ENCODE results near the gene FTL.
"Not testable (repeated sequence)": the region's sequence is repeated elsewhere in the genome, so short reads cannot be mapped to it uniquely, and the experiment has no call there.

Gene FTL

DNA sequence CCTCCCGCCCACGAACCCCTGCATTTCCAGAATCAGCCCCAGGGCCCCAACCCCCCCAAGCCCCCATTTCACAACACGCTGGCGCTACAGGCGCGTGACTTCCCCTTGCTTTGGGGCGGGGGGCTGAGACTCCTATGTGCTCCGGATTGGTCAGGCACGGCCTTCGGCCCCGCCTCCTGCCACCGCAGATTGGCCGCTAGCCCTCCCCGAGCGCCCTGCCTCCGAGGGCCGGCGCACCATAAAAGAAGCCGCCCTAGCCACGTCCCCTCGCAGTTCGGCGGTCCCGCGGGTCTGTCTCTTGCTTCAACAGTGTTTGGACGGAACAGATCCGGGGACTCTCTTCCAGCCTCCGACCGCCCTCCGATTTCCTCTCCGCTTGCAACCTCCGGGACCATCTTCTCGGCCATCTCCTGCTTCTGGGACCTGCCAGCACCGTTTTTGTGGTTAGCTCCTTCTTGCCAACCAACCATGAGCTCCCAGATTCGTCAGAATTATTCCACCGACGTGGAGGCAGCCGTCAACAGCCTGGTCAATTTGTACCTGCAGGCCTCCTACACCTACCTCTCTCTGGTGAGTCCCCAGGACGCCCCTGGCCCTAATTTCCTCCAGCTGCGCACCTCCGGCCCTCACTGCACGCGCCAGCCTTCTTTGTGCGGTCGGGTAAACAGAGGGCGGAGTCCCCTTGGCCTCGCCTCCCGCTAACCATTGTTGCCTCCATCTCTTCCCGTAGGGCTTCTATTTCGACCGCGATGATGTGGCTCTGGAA is at the start of gene FTL:
Gene FTL, plus strand, starts transcription at position 270 of the 766 bp plus-strand sequence. Its CDS starts 199 bp downstream, at position 469.
- DNase-seq, result peak; percentile 96

- no peak for DNase-seq
Measured at GRCh38 chr19:48915757-48916156, 49.4 kb upstream of the FTL start.

DNA sequence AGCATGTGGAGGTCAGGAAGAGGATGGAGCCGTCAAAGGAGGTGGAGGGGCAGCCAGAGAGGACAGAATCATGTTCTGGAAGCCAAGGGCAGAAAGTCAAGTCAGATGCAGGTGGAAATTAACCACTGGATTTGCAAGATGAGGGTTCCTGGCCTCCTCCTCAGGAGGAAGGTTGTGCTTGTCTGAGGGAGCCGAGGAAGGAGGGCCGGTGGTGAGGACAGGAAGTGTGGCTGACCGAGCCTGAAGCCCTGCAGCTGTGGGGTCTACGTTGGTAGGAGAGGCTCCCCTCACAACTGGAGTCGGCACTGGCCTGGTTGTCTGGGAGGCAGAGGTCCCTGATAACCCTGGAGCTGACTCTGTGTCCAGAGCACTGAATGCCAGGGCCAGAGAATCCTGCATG is 47.0 kb upstream of the FTL start:
- DNase-seq, result no peak

GRCh38 chr19:48918801-48919247 is 46.3 kb upstream of the FTL start:
- no peak for DNase-seq

DNA sequence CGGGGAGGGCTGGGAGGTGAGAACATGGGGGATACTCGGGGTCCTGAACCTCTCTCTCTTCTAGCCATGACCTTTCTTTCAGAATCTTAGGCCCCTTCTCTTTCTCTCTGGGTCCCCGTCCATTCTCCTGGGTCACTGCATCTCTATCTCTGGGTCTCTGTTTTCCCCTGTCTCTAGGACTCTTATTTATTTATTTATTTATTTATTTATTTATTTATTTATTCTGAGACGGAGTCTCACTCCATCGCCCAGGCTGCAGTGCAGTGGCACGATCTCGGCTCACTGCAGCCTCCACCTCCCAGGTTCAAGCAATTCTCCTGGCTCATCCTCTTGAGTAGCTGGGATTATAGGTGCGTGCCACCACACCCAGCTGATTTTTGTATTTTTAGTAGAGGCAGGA is 45.8 kb upstream of the FTL start:
- not testable (repeated sequence) for DNase-seq

DNA sequence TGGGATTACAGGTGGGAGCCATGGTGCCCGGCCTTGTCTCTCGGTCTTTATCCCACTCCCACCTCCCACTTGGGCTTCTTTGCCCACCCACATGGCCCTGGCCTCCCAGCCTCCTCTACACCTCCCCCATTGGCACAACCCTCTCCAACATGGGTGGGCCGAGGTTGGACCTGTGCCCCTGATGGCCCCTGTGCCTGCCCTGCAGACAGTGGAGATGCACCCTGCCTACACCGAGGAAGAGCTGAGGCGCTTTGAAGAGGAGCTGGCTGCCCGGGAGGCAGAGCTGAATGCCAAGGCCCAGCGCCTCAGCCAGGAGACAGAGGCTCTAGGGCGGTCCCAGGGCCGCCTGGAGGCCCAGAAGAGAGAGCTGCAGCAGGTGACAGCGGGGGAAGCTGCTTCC is 44.2 kb upstream of the FTL start:
- no peak for DNase-seq

- DNase-seq, result no peak
Measured at GRCh38 chr19:48921721-48922500, 43.2 kb upstream of the FTL start.

DNA sequence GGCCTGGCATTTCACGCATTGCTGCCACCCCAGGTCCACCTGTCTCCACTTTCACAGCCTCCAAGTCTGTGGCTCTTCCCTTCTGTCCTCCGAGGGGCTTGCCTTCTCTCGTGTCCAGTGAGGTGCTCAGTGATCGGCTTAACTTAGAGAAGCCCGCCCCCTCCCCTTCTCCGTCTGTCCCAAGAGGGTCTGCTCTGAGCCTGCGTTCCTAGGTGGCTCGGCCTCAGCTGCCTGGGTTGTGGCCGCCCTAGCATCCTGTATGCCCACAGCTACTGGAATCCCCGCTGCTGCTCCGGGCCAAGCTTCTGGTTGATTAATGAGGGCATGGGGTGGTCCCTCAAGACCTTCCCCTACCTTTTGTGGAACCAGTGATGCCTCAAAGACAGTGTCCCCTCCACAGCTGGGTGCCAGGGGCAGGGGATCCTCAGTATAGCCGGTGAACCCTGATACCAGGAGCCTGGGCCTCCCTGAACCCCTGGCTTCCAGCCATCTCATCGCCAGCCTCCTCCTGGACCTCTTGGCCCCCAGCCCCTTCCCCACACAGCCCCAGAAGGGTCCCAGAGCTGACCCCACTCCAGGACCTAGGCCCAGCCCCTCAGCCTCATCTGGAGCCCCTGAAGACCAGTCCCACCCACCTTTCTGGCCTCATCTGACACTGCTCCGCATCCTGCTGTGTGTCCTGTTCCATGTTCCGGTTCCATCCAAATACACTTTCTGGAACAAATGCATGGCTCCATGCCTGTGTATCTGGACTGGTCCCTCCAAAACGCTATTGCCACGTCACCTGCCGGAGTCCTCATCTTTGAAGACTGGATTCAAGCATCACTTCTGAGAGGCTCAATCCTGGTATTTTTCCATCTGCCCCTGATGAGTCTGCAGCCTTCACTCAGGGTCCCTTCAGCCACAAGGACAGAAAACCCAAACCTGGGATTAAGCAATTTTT is 42.3 kb upstream of the FTL start:
- no peak for DNase-seq

- no peak for DNase-seq
Measured at GRCh38 chr19:48925240-48925843, 39.8 kb upstream of the FTL start.

GRCh38 chr19:48925890-48926289 is 39.2 kb upstream of the FTL start:
- not testable (repeated sequence) for DNase-seq

GRCh38 chr19:48926909-48927308 is 38.2 kb upstream of the FTL start:
- no peak for DNase-seq

GRCh38 chr19:48927692-48928091 is 37.4 kb upstream of the FTL start:
- DNase-seq, result not testable (repeated sequence)

GRCh38 chr19:48928164-48929025 is 36.7 kb upstream of the FTL start:
- no peak for DNase-seq

- peak; percentile 96 for DNase-seq
Measured at GRCh38 chr19:48933382-48933932, 31.7 kb upstream of the FTL start, which contains the start of gene DHDH. Gene DHDH, plus strand, starts transcription at chr19:48933699. Its CDS starts 23 bp downstream, at chr19:48933722.

DNA sequence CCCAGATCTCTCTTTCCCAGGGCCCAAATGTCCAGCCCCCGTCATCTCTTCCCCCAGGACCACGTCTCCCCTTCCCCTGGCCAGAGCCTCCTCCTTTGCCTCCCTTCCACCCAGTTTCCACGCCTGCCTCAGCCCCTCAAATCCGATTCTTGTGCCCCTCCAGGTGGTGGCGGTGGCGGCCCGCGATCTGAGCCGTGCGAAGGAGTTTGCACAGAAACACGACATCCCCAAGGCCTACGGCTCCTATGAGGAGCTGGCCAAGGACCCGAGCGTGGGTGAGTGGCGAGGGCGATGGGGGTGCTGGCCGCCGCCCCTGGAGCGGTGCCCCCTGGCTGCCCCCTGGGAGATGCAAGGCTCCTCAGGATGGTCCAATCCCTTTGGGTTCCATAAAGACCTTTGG is 30.3 kb upstream of the FTL start:
- no peak for DNase-seq

GRCh38 chr19:48935864-48936263 is 29.2 kb upstream of the FTL start:
- no peak for DNase-seq

DNA sequence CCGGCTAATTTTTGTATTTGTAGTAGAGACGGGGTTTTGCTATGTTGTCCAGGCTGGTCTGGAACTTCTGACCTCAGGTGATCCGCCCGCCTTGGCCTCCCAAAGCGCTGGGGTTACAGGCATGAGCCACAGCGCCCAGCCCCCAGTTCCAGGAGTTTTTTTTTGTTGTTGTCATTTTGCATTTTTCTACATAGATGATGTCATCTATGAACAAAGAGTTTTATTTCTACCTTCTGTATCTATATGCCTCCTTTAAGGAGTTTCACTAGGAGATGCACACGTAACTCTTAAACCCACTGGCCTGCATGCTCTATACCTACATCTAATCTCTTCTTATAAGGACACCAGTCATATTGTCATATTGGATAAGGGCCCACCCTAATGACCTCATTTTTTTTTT is 26.9 kb upstream of the FTL start:
- no peak for DNase-seq

DNA sequence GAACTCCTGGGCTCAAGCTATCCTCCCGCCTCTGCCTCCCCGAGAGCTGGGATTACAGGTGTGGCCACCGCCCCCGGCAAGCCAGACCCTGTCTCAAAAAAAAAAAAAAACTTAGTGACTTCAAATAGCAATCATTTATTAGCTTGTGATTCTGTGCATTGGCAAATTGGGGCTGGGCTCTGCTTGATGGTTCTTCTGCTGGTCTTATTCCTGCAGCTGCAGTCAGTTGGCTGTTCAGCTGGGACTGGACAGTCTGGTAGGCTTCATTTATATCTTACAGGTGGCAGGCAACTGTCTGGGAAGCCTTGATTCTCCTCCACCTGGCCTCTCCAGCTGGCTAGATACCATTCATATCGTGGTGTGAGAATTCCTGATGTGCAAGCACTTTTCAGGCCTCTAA is 24.2 kb upstream of the FTL start:
- DNase-seq, result no peak

- DNase-seq, result no peak
Measured at GRCh38 chr19:48943081-48943480, 22.0 kb upstream of the FTL start.

DNA sequence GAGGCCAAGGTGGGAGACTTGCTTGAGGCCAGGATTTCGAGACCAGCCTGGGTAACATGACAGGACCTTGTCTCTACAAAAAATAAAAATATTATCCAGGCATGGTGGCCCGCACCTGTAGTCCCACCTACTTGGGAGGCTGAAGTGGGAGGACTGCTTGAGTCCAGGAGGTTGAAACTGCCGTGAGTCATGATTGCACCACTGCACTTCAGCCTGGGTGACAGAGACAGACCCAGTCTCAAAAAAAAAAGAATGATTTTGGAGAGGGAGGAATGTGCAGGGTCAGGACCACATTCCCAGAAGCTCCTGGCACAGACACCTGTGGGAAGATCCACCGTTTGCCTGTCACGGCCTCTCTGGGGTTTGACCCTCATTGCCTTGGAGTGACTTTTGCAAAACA is 19.7 kb upstream of the FTL start:
- no peak for DNase-seq

- no peak for DNase-seq
Measured at GRCh38 chr19:48945817-48946216, 19.3 kb upstream of the FTL start.
